NCI-H1694 (cell line): ENCODE measurements around the gene CHRM2.

Experiments
- DNase-seq: peaks from one replicate; lab custom pipeline; 2025; lab: John Stamatoyannopoulos, UW

The CHRM2 gene

GRCh38 chr7:137026176-137026500, 157.7 kb downstream of the CHRM2 start:
- no peak for DNase-seq

DNA sequence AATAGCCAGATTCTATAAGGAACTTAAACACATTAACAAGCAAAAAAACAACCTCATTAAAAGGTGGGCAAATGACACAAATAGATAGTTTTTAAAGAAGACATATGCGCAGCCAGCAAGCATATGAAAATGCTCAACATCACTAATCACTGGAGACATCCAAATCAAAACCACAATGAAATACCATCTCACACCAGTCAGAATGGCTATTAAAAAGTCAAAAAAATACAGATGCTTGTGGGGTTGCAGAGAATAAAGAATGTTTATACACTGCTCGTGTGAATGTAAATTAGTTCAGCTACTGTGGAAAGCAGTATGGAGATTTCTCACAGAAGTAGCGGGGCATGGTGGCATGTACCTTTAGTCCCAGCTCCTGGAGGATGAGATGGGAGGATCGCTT, 164.0 kb downstream of the CHRM2 start:
- no peak for DNase-seq

GRCh38 chr7:137036768-137037167, 168.3 kb downstream of the CHRM2 start:
- DNase-seq: no peak

GRCh38 chr7:137038706-137039105, 170.3 kb downstream of the CHRM2 start:
- DNase-seq: no peak

GRCh38 chr7:137040745-137041144, 172.3 kb downstream of the CHRM2 start:
- no peak for DNase-seq

DNA sequence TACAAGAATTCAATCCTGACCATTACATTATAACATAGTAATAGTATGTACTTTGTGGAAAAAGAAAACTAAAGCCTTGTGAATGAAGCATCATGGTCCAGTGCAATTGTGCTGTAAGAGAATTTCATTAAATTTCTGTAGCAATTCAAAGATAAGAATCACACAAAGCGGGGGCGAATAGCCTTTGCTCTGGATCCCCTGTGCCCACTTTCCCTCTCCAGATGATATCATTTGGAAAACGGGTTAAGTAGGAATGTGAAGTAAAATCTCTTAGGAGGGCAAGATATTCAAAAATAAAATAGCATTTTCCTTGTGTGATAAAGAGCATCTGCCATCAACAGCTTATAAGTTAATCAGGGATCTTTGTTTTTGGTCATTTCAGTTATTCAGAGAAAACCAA, 177.1 kb downstream of the CHRM2 start:
- DNase-seq: no peak

DNA sequence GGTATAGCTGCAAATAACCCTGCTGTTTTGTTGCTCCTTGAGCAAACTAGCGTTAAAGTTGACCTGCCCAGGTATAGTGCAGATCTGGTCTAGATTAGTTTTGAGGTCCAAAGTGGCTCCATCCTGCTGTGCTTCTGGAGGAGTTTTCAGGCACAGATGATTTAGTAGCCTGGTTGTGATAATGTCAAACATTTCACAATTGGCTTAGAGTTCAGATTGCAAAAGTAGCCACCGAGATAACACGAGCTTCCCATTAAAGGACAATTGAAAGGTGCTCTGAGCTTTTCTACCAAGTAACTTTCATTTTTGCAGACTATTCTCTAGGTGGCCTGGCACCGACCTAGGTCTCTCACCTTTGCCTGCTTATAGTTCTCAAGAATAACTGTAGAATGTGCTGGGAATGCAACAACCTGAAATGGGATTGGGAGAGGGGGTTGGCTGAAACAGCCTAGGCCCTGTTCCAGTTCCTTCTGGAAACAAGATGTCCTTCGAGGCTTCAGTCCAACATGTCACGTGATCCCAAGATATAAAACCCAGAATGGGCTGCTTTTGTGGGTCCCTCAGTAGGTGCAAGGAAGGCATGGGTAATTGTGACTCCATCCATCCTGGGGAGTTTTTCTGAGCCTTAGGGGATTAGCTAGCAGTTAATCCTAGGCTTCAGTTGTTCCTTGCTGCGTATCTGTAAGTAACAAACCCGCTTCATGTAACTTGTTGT, 201.0 kb downstream of the CHRM2 start:
- no peak for DNase-seq
